22Rv1 (cell line): ENCODE data around the gene UBE2F.

ENCODE experiments used
- CTCF ChIP-seq: fragments of 450-650 bp; IDR thresholded peaks from 2 replicates; pipeline ENCODE4 v1.5.1; 2017; ENCODE audit warnings: mild to moderate bottlenecking
- ZFX ChIP-seq: fragments of 450-650 bp; IDR thresholded peaks from 2 replicates; pipeline ENCODE4 v1.6.1; 2017; ENCODE audit warnings: antibody characterized with exemption, borderline replicate concordance

GRCh38 chr2:238019962-238020361, 53.1 kb downstream of the UBE2F start:
- no peak for TF ChIP-seq CTCF
- no peak for TF ChIP-seq ZFX
